BE2C (cell line): ENCODE results near the gene SOX8.

Source experiments
- DNase-seq: peaks from one replicate; pipeline ENCODE4 v3.0.0-alpha.2; 2020
- H3K27me3 ChIP-seq: fragments of 250-450 bp; sonication (Bioruptor Pico); 2 replicates; pipeline ENCODE4 v1.5.1; 2020; ENCODE audit warnings: mild to moderate bottlenecking
- H3K36me3 ChIP-seq: fragments of 250-450 bp; sonication (Bioruptor Pico); 2 replicates; pipeline ENCODE4 v1.5.1; 2020; ENCODE audit warnings: mild to moderate bottlenecking
- H3K4me1 ChIP-seq: fragments of 250-450 bp; sonication (Bioruptor Pico); 2 replicates; pipeline ENCODE4 v1.5.1; 2020
- H3K4me3 ChIP-seq: 2 replicates; pipeline ENCODE4 v1.5.1; 2011; ENCODE audit warnings: low read depth, low read length
- H3K9me3 ChIP-seq: fragments of 250-450 bp; sonication (Bioruptor Pico); 2 replicates; pipeline ENCODE4 v1.5.1; 2020
- CTCF ChIP-seq: IDR thresholded peaks from 2 replicates; pipeline ENCODE4 v1.5.1; 2012; ENCODE audit warnings: mild to moderate bottlenecking, low read depth, low read length

The SOX8 gene

GRCh38 chr16:986925-987582, 5.5 kb downstream of the SOX8 start:
- TF ChIP-seq CTCF, result no peak
- DNase-seq, result peak; percentile 72
- Histone ChIP-seq H3K4me3 (peak overlapping the region; percentile 11; the same call in 1 of the 2 replicates), H3K27me3 (peaks cover 92% of the 10 kb centered on the region), H3K36me3 (no peaks in the 10 kb centered on the region), H3K9me3 (no peaks in the 10 kb centered on the region), H3K4me1 (peaks cover 5% of the 10 kb centered on the region; the same call in 1 of the 2 replicates)

GRCh38 chr16:987906-988305, 6.3 kb downstream of the SOX8 start:
- H3K27me3 ChIP-seq, result peaks cover 83% of the 10 kb centered on the region

GRCh38 chr16:988471-989353, 7.1 kb downstream of the SOX8 start:
- DNase-seq, result no peak
- H3K36me3 ChIP-seq, result no peaks in the 10 kb centered on the region
- H3K27me3 ChIP-seq, result peaks cover 75% of the 10 kb centered on the region
- TF ChIP-seq CTCF, result no peak
- H3K4me3 ChIP-seq, result no peak overlapping the region
- peaks cover 5% of the 10 kb centered on the region; the same call in 1 of the 2 replicates for H3K4me1 ChIP-seq
- no peaks in the 10 kb centered on the region for H3K9me3 ChIP-seq

More at GRCh38 chr16:987906-988305, 6.3 kb downstream of the SOX8 start:
- Histone ChIP-seq H3K9me3 (no peaks in the 10 kb centered on the region), H3K4me3 (no peak overlapping the region), H3K4me1 (peaks cover 5% of the 10 kb centered on the region; the same call in 1 of the 2 replicates), H3K36me3 (no peaks in the 10 kb centered on the region)
- DNase-seq, result no peak
- no peak for TF ChIP-seq CTCF

GRCh38 chr16:989354-989814, 7.8 kb downstream of the SOX8 start:
- no peak overlapping the region for H3K4me3 ChIP-seq
- H3K27me3 ChIP-seq, result peaks cover 68% of the 10 kb centered on the region
- no peaks in the 10 kb centered on the region for H3K36me3 ChIP-seq
- H3K9me3 ChIP-seq, result no peaks in the 10 kb centered on the region
- no peak for TF ChIP-seq CTCF
- peaks cover 5% of the 10 kb centered on the region; the same call in 1 of the 2 replicates for H3K4me1 ChIP-seq
- DNase-seq, result no peak

GRCh38 chr16:990516-991291, 9.1 kb downstream of the SOX8 start:
- H3K4me1 ChIP-seq, result peaks cover 5% of the 10 kb centered on the region; the same call in 1 of the 2 replicates
- no peak for TF ChIP-seq CTCF
- H3K4me3 ChIP-seq, result no peak overlapping the region
- peaks cover 61% of the 10 kb centered on the region for H3K27me3 ChIP-seq
- peaks cover 10% of the 10 kb centered on the region for H3K9me3 ChIP-seq
- DNase-seq, result no peak
- no peaks in the 10 kb centered on the region for H3K36me3 ChIP-seq
